ENCODE measurements around the gene DHCR7.
A peak's percentile ranks its signal among the peaks of the same experiment; 100 is the strongest.

Gene DHCR7

GRCh38 chr11:71448257-71449171 is at the start of gene DHCR7:
TSS of gene DHCR7 (minus strand) at chr11:71448393. CDS start at chr11:71444952, 3,441 bp downstream.
- peak; percentile 91 for DNase-seq (ENCODE audit: low spot score)

DNA sequence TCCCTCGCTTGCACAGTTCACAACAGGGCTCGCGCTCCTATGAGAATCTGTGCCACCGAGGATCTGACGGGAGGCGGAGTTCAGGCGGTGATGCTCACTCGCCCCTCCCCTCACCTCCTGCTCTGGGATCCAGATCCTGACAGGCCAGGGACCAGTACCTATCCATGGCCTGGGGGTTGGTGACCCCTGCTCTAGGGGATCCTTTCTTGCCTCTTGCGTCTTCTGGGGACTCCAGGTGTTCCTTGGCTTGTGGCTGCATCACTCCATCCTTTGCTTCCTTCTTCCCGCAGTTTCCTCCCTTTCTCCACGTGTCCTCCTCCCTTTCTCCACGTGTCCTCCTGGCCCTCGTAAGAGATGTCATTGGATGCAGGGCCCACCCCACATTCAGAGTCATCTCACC is 48.2 kb upstream of the DHCR7 start:
- DNase-seq (ENCODE audit: low spot score), result no peak

DNA sequence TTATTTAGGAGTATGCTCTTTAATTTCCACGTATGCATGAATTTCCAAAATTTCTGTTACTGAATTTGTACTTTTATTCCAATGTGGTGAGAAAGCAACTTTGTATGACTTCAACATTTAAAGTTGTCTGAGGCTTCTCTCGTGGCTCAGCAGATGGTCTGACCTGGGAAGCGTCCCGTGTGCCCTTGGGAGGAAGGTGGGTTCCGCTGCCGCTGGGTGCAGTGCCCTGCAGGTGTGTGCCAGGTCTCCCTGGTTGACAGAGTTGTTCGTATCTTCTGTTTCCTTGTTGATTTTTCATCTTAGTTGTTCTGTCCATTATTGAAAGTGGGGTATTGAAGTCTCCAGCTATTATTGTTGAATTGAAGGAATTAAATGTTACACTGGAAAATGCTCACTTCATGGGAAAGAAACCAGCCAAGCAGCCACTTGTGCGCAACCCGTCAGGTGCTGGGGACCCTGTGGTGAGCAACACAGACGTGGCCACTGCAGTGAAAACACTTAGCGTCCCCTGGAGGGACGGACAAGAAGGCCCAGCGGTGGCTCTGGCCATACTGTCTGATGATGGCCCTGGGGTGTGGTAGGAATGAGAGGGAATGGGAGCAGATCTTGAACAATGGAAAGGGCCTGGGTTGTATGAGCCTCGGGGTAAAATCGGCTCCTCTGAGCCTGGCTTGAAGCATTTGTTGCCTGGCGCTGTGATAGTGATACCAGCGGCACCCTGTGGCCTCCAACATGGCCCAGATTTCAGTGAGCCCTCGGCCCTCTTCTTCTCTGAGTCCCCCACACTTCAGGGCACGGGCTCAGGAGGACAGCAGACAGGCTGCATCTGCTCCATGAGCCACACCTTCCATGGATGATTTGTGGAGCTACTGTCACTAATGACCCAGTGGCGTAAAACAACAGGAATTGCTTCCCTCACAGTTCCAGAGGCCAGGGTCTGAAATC is 47.4 kb upstream of the DHCR7 start:
- DNase-seq (ENCODE audit: low spot score), result no peak

DNA sequence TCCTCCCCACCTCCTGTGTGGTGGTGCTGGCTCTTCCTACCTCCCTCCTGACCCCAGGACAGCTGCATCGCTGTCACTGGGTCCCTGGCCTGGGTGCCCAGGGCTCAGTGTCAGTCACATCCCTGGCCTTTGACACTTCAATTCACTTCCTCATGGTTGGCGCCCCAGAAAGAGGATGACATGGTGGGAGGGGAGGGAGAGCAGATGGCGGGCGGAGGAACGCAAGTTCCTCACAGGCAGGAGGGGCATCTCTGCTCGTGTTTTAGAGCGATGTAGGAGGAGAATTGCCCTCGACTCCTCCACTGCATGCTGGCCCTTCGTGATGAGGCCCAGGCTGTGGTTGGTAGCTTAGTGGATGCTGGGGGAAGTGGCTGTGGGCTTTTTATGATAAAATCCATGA is 43.7 kb upstream of the DHCR7 start:
- no peak for DNase-seq (ENCODE audit: low spot score)

GRCh38 chr11:71491531-71491930 is 43.3 kb upstream of the DHCR7 start:
- DNase-seq (ENCODE audit: low spot score), result no peak

DNA sequence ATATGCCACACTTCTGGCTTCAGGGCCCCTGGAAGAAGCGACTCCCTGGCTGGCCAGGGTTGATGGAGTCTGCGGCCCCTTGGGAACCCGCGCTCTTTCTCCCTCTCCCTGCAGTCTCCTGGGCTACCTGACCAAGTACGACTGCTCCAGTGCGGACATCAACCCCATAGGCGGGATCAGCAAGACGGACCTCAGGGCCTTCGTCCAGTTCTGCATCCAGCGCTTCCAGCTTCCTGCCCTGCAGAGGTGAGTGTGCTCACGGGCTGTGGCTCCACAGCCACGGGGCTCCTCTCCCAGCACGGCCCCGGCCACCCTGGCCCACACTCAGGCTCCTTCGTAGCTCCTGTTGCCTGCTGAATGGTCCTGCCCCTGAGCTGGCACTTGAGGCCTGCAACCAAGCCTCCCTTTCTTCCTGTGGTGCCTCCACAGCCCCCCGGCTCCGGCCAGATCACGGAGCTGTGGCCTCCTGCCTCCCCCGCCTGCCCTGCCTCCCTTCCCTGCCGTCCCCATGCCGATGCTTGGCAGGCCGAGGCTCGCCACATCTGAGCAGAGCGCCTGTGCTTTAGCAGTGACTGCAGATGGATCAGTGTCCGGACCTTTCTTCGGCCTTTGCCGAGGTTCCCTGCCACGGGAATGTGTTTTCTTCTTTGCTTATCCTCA is 42.7 kb upstream of the DHCR7 start:
- no peak for DNase-seq (ENCODE audit: low spot score)

GRCh38 chr11:71490044-71490730 is 42.0 kb upstream of the DHCR7 start:
- no peak for DNase-seq (ENCODE audit: low spot score)

DNA sequence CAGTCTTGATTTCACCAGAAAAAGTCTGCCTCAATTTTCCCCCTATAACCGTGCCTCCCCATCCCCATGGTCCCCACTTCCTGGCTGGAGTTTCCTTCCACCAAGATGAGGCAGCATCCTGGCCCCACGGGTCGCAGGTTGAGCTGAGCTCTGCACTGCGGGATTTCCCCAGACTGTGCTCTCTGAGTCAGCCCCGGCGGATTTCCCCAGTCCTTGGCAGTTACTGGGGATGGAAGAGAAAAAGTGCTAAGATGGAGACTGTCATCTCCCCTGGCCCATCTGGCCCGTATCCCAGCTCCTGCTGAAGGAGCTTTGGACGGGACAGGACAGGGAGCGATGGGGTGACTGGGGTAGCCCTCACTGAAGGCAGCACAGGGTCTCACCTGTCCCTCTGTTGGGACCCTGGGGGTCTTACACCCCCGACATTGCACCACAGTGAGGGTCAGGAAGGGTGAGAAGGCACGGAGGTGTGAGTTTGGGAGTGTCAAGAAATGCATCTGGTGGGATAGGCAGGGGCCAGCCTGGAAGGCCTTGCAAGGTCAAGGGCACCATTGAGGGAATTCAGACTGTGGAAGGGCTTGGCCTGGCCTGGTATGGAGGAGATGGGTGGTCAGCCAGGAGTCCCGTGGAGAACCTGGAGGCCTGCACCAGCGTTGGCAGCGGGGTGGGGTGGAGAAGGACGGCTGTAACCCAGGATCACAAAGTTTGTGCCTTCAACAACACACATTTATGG is 41.3 kb upstream of the DHCR7 start:
- DNase-seq (ENCODE audit: low spot score), result no peak

- DNase-seq (ENCODE audit: low spot score), result no peak
Observed at GRCh38 chr11:71488681-71489270, 40.6 kb upstream of the DHCR7 start.

GRCh38 chr11:71486320-71486719 is 38.1 kb upstream of the DHCR7 start:
- no peak for DNase-seq (ENCODE audit: low spot score)

DNA sequence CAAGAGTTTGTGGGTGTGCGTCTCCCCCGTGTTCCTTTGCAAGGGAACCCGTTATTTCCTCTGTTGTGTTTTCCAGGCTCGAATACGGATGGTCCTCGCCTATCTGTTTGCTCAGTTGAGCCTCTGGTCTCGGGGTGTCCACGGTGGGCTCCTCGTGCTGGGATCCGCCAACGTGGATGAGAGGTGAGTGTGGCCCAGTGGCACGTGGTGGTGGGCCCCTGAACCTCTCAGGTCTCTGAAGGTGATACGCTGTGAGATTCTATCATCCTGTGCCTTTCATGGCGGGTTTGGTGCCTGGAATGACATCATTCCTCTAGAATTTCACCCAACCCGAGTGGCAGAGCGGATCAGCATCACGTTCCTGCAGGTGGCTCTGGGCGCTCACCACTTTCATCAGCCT is 37.3 kb upstream of the DHCR7 start:
- DNase-seq (ENCODE audit: low spot score), result no peak

GRCh38 chr11:71485063-71485399 is 36.8 kb upstream of the DHCR7 start:
- no peak for DNase-seq (ENCODE audit: low spot score)

- no peak for DNase-seq (ENCODE audit: low spot score)
Observed at GRCh38 chr11:71484248-71485062, 36.3 kb upstream of the DHCR7 start.

GRCh38 chr11:71483692-71484091 is 35.5 kb upstream of the DHCR7 start:
- DNase-seq (ENCODE audit: low spot score), result no peak

GRCh38 chr11:71482746-71483364 is 34.7 kb upstream of the DHCR7 start:
- no peak for DNase-seq (ENCODE audit: low spot score)

GRCh38 chr11:71482216-71482615 is 34.0 kb upstream of the DHCR7 start:
- DNase-seq (ENCODE audit: low spot score), result no peak

GRCh38 chr11:71481101-71481960 is 33.1 kb upstream of the DHCR7 start:
- DNase-seq (ENCODE audit: low spot score), result no peak

- DNase-seq (ENCODE audit: low spot score), result no peak
Observed at GRCh38 chr11:71478528-71478840, 30.3 kb upstream of the DHCR7 start.

All from CD4-positive, alpha-beta T cell treated with Interleukin-15 for 4 hours (primary cell).